PFSK-1 (cell line): ENCODE results near the gene ZNF230. TPM values are rescaled to one million over a fixed set of nuclear protein-coding genes. Genes with fewer than 3 reads are reported as not detected.

Experiments
- FOXP2 ChIP-seq: optimal IDR thresholded peaks from 2 replicates; pipeline ENCODE3; 2011; ENCODE audit warnings: borderline replicate concordance, control low read depth, inconsistent platforms; ENCODE audit not compliant: insufficient read depth; ENCODE audit errors: extremely low read length, extremely low read depth
- POLR2AphosphoS5 ChIP-seq: IDR thresholded peaks from 2 replicates; pipeline ENCODE4 v1.6.1; 2012; ENCODE audit warnings: low read depth, mild to moderate bottlenecking, control low read depth, low read length, moderate library complexity
- SIN3A ChIP-seq: IDR thresholded peaks from 2 replicates; pipeline ENCODE4 v1.6.1; 2012; ENCODE audit warnings: mild to moderate bottlenecking, low read length, moderate library complexity, borderline replicate concordance; ENCODE audit not compliant: insufficient read depth
- TAF1 ChIP-seq: IDR thresholded peaks from 2 replicates; pipeline ENCODE4 v1.6.1; 2012; ENCODE audit warnings: low read length, control low read depth, borderline replicate concordance; ENCODE audit not compliant: insufficient read depth
- polyA plus RNA-seq: library from polyadenylated mRNA; unstranded; fragments of >200 nt; gene quantifications from one replicate; pipeline ENCODE4 v1.2.1, GENCODE V29; 2012; ENCODE audit warnings: low read depth, missing spikeins; ENCODE audit not compliant: insufficient read length
- TF ChIP-seq, protein P1 (sequence below), 2 experiments: IDR thresholded peaks; 2 replicates each; pipeline versions ENCODE4 v1.6.1 to v1.8.0; 2011 to 2012; ENCODE audit warnings: low read depth in 2 of 2, low read length in 2 of 2, control low read depth in 1 of 2, inconsistent platforms in 1 of 2, mild to moderate bottlenecking in 1 of 2, moderate library complexity in 1 of 2; ENCODE audit not compliant: insufficient read depth in 1 of 2

The ZNF230 gene
- polyA plus RNA-seq: 0.97 TPM

DNA sequence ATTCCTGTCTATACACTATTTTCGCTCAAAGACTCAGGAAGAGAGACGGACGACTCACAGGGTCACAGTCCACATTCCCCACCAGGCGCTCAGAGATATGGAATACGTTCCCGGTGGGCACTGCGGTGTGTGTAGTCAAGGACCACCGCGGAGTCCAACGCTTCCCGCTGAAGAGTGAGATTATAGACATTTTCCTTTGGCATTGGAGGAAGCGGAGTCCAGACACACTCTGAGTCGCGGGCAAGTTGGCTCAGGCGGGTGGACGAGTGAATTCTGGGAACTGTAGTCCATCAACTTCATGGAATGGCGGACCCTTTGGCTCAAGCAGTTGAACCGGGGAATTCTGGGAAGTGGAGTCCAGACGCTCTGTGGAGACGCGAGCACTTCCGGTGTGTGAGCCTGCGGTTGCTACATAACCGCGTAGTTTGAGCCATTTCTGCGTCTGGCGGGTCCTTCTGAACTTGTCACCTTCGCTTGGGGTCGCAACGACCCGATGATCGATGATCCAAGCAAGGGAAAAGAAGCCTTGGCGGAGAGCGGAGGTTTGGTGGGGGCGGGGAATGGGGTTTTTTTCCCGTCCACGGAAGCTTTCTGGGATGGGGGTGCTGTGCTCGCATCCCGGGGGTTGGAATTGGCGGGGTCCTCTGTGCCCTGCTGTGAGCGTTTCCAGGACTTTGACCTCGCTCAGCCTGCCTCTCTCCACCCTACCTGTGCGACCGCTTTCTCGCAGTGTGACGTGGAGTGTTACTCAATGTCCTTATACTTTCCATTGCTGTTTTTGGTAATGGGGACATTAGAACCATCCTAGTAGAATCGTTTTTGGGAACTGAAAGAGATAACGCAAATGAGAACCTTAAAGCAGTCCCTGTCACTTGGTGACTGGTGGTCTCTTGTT lies at the start of gene ZNF230:
TSS of gene ZNF230 (plus strand) at position 392 of the 895 bp plus-strand sequence. CDS start 4,122 bp downstream, outside the sequence.
- TF ChIP-seq POLR2AphosphoS5: peak; percentile 81; the same call in 1 of the 2 replicates
- TF ChIP-seq TAF1: no peak; the same call in 1 of the 2 replicates
- TF ChIP-seq, protein P1, sequence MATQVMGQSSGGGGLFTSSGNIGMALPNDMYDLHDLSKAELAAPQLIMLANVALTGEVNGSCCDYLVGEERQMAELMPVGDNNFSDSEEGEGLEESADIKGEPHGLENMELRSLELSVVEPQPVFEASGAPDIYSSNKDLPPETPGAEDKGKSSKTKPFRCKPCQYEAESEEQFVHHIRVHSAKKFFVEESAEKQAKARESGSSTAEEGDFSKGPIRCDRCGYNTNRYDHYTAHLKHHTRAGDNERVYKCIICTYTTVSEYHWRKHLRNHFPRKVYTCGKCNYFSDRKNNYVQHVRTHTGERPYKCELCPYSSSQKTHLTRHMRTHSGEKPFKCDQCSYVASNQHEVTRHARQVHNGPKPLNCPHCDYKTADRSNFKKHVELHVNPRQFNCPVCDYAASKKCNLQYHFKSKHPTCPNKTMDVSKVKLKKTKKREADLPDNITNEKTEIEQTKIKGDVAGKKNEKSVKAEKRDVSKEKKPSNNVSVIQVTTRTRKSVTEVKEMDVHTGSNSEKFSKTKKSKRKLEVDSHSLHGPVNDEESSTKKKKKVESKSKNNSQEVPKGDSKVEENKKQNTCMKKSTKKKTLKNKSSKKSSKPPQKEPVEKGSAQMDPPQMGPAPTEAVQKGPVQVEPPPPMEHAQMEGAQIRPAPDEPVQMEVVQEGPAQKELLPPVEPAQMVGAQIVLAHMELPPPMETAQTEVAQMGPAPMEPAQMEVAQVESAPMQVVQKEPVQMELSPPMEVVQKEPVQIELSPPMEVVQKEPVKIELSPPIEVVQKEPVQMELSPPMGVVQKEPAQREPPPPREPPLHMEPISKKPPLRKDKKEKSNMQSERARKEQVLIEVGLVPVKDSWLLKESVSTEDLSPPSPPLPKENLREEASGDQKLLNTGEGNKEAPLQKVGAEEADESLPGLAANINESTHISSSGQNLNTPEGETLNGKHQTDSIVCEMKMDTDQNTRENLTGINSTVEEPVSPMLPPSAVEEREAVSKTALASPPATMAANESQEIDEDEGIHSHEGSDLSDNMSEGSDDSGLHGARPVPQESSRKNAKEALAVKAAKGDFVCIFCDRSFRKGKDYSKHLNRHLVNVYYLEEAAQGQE (IDR thresholded peaks at IDR 0.05; ENCODE audit: insufficient read depth in 1 of 2, low read depth in 2 of 2, low read length in 2 of 2): no peak
- 0 out of 2 replicates have a peak, but pooled peaks have one; percentile 68 for TF ChIP-seq SIN3A
- peak; percentile 10 for TF ChIP-seq FOXP2

DNA sequence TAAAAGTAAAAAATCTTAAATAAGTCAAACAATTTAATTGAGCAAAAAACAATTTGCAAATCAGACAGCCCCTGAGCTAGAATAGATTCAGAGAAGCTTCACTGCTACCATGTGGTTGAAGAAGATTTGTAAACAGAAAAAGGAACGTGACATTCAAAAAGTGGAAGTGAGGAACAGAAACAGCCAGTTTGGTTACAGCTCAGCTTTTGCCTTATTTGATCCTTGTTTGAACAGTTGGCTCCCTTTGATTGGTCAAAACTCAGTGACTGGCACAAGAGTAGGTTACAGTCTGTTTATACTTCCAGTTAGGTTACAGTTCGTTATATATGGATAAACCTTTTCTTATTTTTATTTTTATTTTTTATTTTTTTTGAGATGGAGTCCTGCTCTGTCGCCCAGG lies 45.9 kb upstream of the ZNF230 start:
- TF ChIP-seq, protein P1 (IDR thresholded peaks at IDR 0.05; ENCODE audit: insufficient read depth in 1 of 2, low read depth in 2 of 2, low read length in 2 of 2): no peak
- TF ChIP-seq TAF1: no peak
- no peak for TF ChIP-seq FOXP2
- no peak for TF ChIP-seq SIN3A

DNA sequence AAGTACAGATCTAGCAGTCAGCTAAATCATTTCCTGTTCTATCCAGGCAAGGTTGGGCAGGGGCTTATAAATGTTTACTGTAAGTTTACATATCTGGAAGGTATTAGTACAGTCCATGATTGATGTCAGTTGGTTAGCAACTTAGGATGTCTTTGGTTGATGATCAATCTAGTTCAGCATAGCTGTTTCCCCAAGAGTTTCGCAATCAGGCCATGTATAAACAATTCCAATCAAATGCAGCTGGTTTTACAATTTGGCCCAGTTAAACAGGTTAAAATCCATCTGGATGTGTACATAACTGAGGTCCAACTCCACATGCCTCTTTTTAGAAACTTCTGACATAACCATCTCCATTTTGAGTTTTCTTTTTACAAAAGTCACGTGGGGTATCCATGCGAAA lies 44.9 kb upstream of the ZNF230 start:
- TF ChIP-seq, protein P1 (IDR thresholded peaks at IDR 0.05; ENCODE audit: insufficient read depth in 1 of 2, low read depth in 2 of 2, low read length in 2 of 2): no peak
- no peak for TF ChIP-seq FOXP2
- TF ChIP-seq POLR2AphosphoS5: no peak
- TF ChIP-seq TAF1: no peak
- TF ChIP-seq SIN3A: no peak

DNA sequence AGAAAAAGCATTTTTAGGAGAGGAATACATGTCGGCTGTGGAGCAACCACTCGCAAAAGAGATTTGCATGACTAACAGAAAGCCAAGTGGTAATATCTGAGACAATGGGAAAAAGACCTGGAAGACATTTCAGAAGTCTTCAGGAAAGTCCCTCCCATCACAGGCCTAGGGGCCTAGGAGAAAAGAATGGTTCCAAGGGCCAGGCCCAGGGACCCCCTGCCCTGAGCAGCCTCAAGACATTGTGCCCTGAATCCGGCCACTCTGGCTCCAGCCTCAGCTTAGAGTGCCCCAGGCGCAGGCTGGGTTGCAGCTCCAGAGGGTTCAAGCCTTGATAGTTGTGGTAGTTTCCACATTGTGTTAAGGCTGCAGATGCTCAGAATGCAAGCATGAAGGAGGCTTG lies 42.3 kb upstream of the ZNF230 start:
- no peak for TF ChIP-seq SIN3A
- no peak for TF ChIP-seq FOXP2
- TF ChIP-seq, protein P1 (IDR thresholded peaks at IDR 0.05; ENCODE audit: insufficient read depth in 1 of 2, low read depth in 2 of 2, low read length in 2 of 2): no peak
- TF ChIP-seq TAF1: no peak
- TF ChIP-seq POLR2AphosphoS5: no peak
